ENCODE measurements around the gene SAMHD1. TPM values are rescaled to one million over a fixed set of nuclear protein-coding genes. Genes with fewer than 3 reads are reported as not detected.
"Not testable (repeated sequence)": the region's sequence is repeated elsewhere in the genome, so short reads cannot be mapped to it uniquely, and the experiment has no call there.

The SAMHD1 gene
- total RNA-seq, 2 experiments from 2014 or later = 167 to 213 TPM

DNA sequence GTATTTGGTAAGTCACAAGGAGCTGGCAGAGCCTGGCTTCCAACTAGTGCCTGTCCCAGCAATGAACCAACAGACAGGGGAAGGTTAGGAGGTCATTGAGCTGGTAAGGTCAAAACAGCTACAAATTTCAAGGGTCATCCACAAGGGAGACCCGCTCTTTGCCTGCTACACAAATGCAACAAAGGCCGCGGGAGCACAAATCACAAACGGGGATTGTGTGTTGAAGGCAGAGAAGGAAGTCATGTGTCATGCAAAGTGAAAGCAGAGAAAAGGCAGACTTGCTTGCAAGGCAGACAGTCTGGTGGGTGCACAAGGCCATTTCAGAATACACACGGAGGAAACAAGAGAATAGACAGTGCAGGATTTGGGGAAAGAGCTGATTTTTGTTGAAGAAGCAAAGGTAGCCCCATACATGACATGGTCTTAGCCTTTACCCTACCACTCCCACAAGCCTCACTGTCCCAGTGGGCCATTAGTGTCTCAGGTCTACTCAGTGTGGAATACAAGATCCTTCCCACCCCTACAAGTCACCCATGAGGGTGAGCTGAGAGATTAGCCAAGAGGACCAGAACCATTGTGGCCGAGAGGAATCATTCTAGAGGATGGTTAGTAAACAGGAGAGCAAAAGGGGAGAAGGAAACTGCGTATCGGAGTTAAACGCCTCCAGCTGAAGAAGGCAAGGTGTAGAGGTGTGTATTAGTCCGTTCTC, 18.1 kb upstream of the SAMHD1 start:
- Mint-ChIP-seq H3K4me1 (peaks cover 38% of the 10 kb centered on the region), H3K27ac (peak overlapping the region; percentile 75), H3K4me3 (peak overlapping the region; percentile 35), H3K36me3 (peaks cover 9% of the 10 kb centered on the region), H3K27me3 (no peaks in the 10 kb centered on the region), H3K9me3 (ENCODE audit: low read depth) (no peaks in the 10 kb centered on the region)
- CTCF ChIA-PET = interaction anchor here (0.5 to 1.3 kb wide), 4 partner anchors 9 to 94 kb away, joined by 3 read pairs; no protein-coding TSS in a partner anchor
- ATAC-seq (peak; percentile 75), DNase-seq (peak; percentile 51)

- no peaks in the 10 kb centered on the region for H3K27me3 Mint-ChIP-seq
- H3K36me3 Mint-ChIP-seq = peaks cover 9% of the 10 kb centered on the region
- peaks cover 35% of the 10 kb centered on the region for H3K4me1 Mint-ChIP-seq
- peak overlapping the region; percentile 75 for H3K27ac Mint-ChIP-seq
- H3K9me3 Mint-ChIP-seq (ENCODE audit: low read depth) = no peaks in the 10 kb centered on the region
- CTCF ChIA-PET = interaction anchor here (0.5 to 1.1 kb wide), 3 partner anchors 8 to 95 kb away, joined by 3 read pairs; no protein-coding TSS in a partner anchor
- DNase-seq (no peak), ATAC-seq (no peak)
- H3K4me3 Mint-ChIP-seq = peak overlapping the region; percentile 35
Observed at GRCh38 chr20:36969051-36969450, 17.5 kb upstream of the SAMHD1 start.

DNA sequence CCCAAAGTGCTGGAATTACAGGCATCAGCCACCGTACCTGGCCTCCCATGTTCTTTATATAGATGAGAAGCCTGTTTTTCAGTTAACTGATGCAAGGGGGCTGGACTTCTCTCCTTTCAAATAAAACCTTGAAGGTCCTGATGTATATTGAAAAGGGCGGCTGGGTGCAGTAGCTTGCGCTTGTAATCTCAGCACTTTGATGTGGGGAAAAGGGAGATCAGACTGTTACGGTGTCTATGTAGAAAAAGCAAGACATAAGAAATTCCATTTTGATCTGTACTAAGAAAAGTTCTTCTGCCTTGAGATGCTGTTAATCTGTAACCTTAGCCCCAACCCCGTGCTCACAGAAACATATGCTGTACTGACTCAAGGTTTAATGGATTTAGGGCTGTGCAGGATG, 16.1 kb upstream of the SAMHD1 start:
- peaks cover 34% of the 10 kb centered on the region for H3K4me1 Mint-ChIP-seq
- H3K27ac Mint-ChIP-seq = no peak overlapping the region
- DNase-seq = no peak
- peaks cover under 1% of the 10 kb centered on the region for H3K9me3 Mint-ChIP-seq (ENCODE audit: low read depth)
- H3K36me3 Mint-ChIP-seq = peaks cover 12% of the 10 kb centered on the region
- H3K4me3 Mint-ChIP-seq = no peak overlapping the region
- no peaks in the 10 kb centered on the region for H3K27me3 Mint-ChIP-seq
- CTCF ChIA-PET = no interaction called here
- ATAC-seq = no peak

DNA sequence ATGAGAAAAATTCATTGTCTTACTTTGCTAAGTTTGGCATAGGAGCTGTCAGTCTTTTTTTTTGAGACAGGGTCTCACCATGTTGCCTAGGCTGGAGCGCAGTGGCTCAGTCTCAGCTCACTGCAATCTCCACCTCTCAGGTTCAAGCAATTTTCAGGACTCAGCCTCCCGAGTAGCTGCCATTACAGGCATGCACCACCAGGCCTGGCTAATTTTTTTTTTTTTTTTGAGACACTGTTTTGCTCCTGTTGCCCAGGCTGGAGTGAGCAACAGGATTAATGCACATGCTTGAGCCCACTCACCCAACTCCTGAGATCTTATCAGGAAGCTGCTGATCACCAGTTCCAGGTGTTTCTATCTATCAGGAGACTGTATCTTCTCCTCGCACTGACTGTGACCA, 15.5 kb upstream of the SAMHD1 start:
- peaks cover 18% of the 10 kb centered on the region for H3K36me3 Mint-ChIP-seq
- DNase-seq, H3K27ac Mint-ChIP-seq: not testable (repeated sequence)

GRCh38 chr20:36962354-36962941, 10.9 kb upstream of the SAMHD1 start:
- ATAC-seq; H3K4me1 Mint-ChIP-seq; CTCF ChIA-PET; H3K9me3 Mint-ChIP-seq (ENCODE audit: low read depth); H3K27me3 Mint-ChIP-seq; DNase-seq; H3K27ac Mint-ChIP-seq; H3K4me3 Mint-ChIP-seq: not testable (repeated sequence)
- peaks cover 10% of the 10 kb centered on the region for H3K36me3 Mint-ChIP-seq

More for the DNA sequence above, 15.5 kb upstream of the SAMHD1 start:
- peaks cover 34% of the 10 kb centered on the region for H3K4me1 Mint-ChIP-seq
- H3K27me3 Mint-ChIP-seq; ATAC-seq; CTCF ChIA-PET; H3K9me3 Mint-ChIP-seq (ENCODE audit: low read depth); H3K4me3 Mint-ChIP-seq: not testable (repeated sequence)

DNA sequence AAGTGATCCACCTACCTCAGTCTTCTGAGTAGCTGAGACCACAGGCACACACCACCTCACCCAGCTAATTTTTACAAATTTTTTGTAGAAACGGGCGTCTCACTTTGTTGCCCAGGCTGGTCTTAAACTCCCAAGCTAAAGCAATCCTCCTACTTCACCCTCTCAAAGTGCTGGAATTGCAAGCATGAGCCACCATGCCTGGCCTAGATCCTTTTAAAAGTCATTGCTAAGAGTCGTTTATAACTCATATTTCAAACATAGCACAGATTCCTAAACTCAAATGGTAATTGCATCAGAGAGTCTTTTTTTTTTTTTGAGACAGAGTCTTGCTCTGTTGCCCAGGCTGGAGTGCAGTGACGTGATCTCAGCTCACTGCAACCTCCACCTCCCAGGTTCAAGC, 7.7 kb upstream of the SAMHD1 start:
- H3K27ac Mint-ChIP-seq = no peak overlapping the region
- no peak overlapping the region for H3K4me3 Mint-ChIP-seq
- H3K36me3 Mint-ChIP-seq = peaks cover 10% of the 10 kb centered on the region
- ATAC-seq = no peak
- H3K27me3 Mint-ChIP-seq = no peaks in the 10 kb centered on the region
- peaks cover 16% of the 10 kb centered on the region for H3K4me1 Mint-ChIP-seq
- DNase-seq = no peak
- CTCF ChIA-PET = interaction anchor here (1.6 kb wide), 1 partner anchor 14 kb away, joined by 3 read pairs; no protein-coding TSS in a partner anchor
- peaks cover 5% of the 10 kb centered on the region for H3K9me3 Mint-ChIP-seq (ENCODE audit: low read depth)

DNA sequence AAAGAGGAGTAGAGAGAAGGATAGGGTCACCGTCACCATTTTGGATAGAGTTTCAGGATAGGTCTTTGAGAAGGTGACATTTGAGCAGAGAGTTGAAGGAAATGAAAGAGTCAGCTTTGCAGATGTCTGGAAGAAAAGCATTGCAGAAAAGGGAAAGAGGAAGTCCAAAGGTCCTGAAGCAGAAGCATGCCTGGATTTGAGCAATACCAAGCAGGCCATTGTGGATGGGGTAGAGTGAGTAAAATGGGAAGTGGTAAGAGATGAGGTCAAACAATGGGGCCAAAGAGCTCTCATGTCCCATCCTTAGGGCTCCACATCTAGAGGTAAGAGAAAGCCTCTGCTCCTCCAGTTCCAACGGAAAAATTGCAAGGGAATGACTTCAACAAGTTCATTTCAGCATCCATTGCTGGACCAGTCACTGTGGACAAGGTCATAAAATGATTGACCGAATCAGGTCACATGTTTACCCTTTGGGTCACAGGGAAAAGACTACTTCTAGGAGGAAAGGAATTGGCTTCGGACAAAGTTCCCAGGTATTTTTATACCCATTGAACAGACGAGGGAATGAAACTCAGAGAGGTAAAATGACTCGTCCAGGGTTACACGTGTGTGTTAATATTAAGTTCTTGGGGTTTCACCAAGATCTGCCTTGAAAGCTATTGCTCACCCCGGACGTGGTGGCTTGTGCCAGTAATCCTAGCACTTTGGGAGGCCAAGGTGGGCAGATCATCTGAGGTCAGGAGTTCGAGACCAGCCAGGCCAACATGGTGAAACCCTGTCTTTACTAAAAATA, 6.6 kb upstream of the SAMHD1 start:
- CTCF ChIA-PET = interaction anchor here (1.0 to 1.6 kb wide), 2 partner anchors 13 to 15 kb away, joined by 3 read pairs; no protein-coding TSS in a partner anchor
- H3K27me3 Mint-ChIP-seq = no peaks in the 10 kb centered on the region
- DNase-seq = no peak
- peaks cover 5% of the 10 kb centered on the region for H3K9me3 Mint-ChIP-seq (ENCODE audit: low read depth)
- H3K27ac Mint-ChIP-seq = no peak overlapping the region
- H3K4me1 Mint-ChIP-seq = peaks cover 17% of the 10 kb centered on the region
- peaks cover 10% of the 10 kb centered on the region for H3K36me3 Mint-ChIP-seq
- H3K4me3 Mint-ChIP-seq = no peak overlapping the region
- no peak for ATAC-seq

DNA sequence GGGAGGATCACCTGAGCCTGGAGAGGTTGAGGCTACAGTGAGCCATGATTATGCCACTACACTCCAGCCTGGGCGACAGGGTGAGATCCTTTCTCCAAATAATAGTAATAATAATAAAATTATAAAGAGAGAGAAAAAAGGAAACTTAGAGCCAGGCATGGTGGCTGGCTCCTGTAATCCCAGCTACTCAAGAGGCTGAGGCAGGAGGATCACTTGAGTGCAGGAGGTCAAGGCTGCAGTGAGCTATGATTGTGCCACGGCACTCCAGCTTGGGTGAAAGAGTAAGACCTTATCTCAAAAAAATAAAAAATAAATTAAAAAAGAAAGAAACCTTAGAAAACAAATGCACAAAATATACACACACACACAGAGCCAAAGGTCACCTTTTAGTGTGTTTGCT, 5.2 kb upstream of the SAMHD1 start:
- ATAC-seq = no peak
- CTCF ChIA-PET = no interaction called here
- Mint-ChIP-seq H3K4me1 (peaks cover 23% of the 10 kb centered on the region), H3K4me3 (no peak overlapping the region), H3K36me3 (no peaks in the 10 kb centered on the region), H3K9me3 (ENCODE audit: low read depth) (no peaks in the 10 kb centered on the region), H3K27me3 (no peaks in the 10 kb centered on the region), H3K27ac (no peak overlapping the region)
- DNase-seq = no peak

DNA sequence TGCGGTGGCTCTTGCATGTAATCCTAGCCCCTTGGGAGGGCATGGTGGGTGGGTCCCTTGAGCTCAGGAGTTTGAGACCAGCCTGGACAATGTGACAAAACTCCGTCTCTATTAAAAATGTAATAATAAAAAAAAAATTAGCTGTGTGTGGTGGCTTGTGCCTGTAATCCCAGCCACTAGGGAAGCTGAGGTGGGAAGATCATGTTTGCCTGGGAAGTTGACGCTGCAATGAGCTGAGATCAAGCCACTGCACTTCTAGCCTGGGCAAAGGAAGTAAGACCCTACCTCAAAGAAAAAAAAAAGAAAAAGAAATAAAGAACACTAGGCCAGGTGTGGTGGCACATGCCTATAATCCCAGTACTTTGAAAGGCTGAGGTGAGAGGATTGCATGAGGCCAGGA, 4.5 kb upstream of the SAMHD1 start:
- Mint-ChIP-seq H3K27me3 (no peaks in the 10 kb centered on the region), H3K4me3 (no peak overlapping the region), H3K27ac (no peak overlapping the region), H3K36me3 (no peaks in the 10 kb centered on the region), H3K4me1 (peaks cover 25% of the 10 kb centered on the region), H3K9me3 (ENCODE audit: low read depth) (no peaks in the 10 kb centered on the region)
- DNase-seq (no peak), ATAC-seq (no peak)
- CTCF ChIA-PET = no interaction called here

DNA sequence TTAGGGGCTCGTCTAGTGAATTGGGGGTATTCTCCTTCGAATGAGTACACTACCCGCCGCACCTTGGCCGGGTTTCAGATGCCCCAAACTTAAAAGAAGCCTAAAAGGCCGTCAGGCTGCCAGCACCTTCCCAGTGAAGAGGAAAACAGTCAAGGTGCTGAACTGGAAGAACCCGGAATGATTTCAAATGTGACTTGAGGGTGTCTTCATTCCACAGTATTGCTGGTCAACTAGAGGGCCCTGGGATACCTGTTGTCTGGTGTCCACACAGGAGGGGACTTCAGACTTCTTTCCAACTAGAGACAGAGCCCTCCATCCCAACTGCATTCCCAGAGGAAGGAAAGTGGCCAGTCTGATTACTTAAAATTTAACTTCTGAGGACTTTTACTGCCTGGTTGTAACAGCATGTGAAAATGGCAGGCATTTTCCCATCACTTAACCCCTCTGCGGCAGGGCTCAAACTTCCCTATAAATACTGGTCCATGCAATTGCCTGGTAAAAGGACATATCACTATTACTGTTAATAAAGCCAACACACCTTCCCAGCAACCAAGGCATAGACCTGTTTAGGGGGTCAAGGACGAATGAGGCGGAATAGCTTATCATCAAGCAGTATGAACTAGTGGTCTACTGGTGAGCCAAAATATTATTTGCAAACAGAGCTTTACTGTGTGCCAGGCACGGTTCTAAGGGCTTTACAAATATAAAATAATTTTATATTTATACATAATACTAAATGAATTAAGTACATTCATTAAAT, 651 bp upstream of the SAMHD1 start:
- Mint-ChIP-seq H3K36me3 (peaks cover 21% of the 10 kb centered on the region), H3K9me3 (ENCODE audit: low read depth) (no peaks in the 10 kb centered on the region), H3K4me1 (peaks cover 35% of the 10 kb centered on the region), H3K27me3 (no peaks in the 10 kb centered on the region), H3K4me3 (peak overlapping the region; percentile 92), H3K27ac (peak overlapping the region; percentile 95)
- ATAC-seq = no peak
- DNase-seq = no peak
- CTCF ChIA-PET = interaction anchor here (0.7 kb wide), 1 partner anchor 91 kb away, joined by 3 read pairs; no protein-coding TSS in a partner anchor

- CTCF ChIA-PET = interaction anchor here (0.9 kb wide), 1 partner anchor 24 kb away, joined by 3 read pairs; no protein-coding TSS in a partner anchor
- Mint-ChIP-seq H3K36me3 (peaks cover 32% of the 10 kb centered on the region), H3K4me3 (peak overlapping the region; percentile 92), H3K4me1 (peaks cover 44% of the 10 kb centered on the region), H3K27me3 (no peaks in the 10 kb centered on the region), H3K9me3 (ENCODE audit: low read depth) (no peaks in the 10 kb centered on the region), H3K27ac (peak overlapping the region; percentile 95)
- ATAC-seq (no peak), DNase-seq (peak; percentile 82)
Observed at GRCh38 chr20:36950414-36951197, 902 bp downstream of the SAMHD1 start.

DNA sequence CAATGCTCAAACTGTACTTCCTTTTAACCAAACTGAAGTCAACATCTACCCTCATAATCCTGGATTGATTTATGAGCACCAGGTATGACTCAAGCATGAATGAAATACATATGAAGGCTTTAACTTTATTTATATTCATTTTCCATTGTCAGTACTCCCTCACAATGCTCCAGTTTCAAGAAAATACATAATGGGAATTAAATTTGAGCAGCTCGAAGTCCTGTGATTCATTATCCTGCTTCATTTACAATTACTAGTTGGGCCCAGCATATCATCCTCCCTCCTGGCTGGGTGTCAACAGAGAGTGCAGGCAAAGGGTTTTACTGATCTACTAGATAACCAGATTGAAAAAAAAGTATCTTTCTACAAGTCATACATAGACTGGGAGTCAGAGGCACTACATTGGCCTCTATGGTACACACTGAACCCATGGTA, 10.1 kb downstream of the SAMHD1 start:
- ATAC-seq = no peak
- Mint-ChIP-seq H3K4me3 (no peak overlapping the region), H3K36me3 (peaks cover 72% of the 10 kb centered on the region), H3K4me1 (peaks cover 58% of the 10 kb centered on the region), H3K27me3 (no peaks in the 10 kb centered on the region), H3K27ac (peak overlapping the region; percentile 41), H3K9me3 (ENCODE audit: low read depth) (no peaks in the 10 kb centered on the region)
- no peak for DNase-seq
- CTCF ChIA-PET = no interaction called here
